ENCODE results near the gene COX7A2. TPM values are rescaled to one million over a fixed set of nuclear protein-coding genes. Genes with fewer than 3 reads are reported as not detected.

COX7A2 gene
- total RNA-seq, 2 donors from 2014 or later = 50.1 to 139 TPM

GRCh38 chr6:75204959-75205775 lies 38.4 kb downstream of the COX7A2 start:
- Histone ChIP-seq H3K27me3 (peaks cover 0 to 32% of the 10 kb centered on the region in 2 donors), H3K9me3 (no peaks in the 10 kb centered on the region), H3K4me1 (peaks cover 47% of the 10 kb centered on the region), H3K27ac (peak overlapping the region in 2 of 4 donors; percentile 19 to 37), H3K36me3 (replicated peaks in 1 of 2; ENCODE audit: insufficient read depth in 1 of 2, low read depth in 2 of 2) (no peaks in the 10 kb centered on the region), H3K4me3 (peak overlapping the region in 1 of 2 donors; percentile 12)
- WGBS, 2 donors = 2 to 3% methylated on average over 28 to 47 of the region's 47 CpGs
- TF ChIP-seq POLR2A (IDR thresholded peaks at IDR 0.05) = no peak
- TF ChIP-seq CTCF (IDR thresholded peaks at IDR 0.05) = no peak
- ATAC-seq = no peak
- DNase-seq = peak in 1 of 4 donors; percentile 16
- intact Hi-C loops (cut with DNase I) = loop anchor here (10.0 kb wide), 2 partner anchors 790 to 1110 kb away; no protein-coding TSS in a partner anchor

GRCh38 chr6:75204217-75204958 lies 39.2 kb downstream of the COX7A2 start:
- Histone ChIP-seq H3K4me1 (peaks cover 47% of the 10 kb centered on the region), H3K9me3 (no peaks in the 10 kb centered on the region), H3K27me3 (peaks cover 0 to 32% of the 10 kb centered on the region in 2 donors), H3K4me3 (no peak overlapping the region), H3K36me3 (replicated peaks in 1 of 2; ENCODE audit: insufficient read depth in 1 of 2, low read depth in 2 of 2) (no peaks in the 10 kb centered on the region), H3K27ac (peak overlapping the region in 1 of 4 donors; percentile 37)
- ATAC-seq (peak; percentile 54), DNase-seq (peak; percentile 75 to 78 (median 76))
- 2 to 7% methylated on average over 35 of the region's 35 CpGs for WGBS, 2 donors
- no peak for TF ChIP-seq POLR2A (IDR thresholded peaks at IDR 0.05)
- TF ChIP-seq CTCF (IDR thresholded peaks at IDR 0.05) = peak; percentile 60 to 84 (median 71)
- intact Hi-C loops (cut with DNase I) = loop anchor here (10.0 kb wide), 2 partner anchors 790 to 1110 kb away; no protein-coding TSS in a partner anchor

- 27 to 28% methylated on average over 5 of the region's 5 CpGs for WGBS, 2 donors
- H3K27me3 ChIP-seq = peaks cover 0 to 32% of the 10 kb centered on the region in 2 donors
- no peaks in the 10 kb centered on the region for H3K9me3 ChIP-seq
- TF ChIP-seq CTCF (IDR thresholded peaks at IDR 0.05) = no peak
- TF ChIP-seq POLR2A (IDR thresholded peaks at IDR 0.05) = no peak
- intact Hi-C loops (cut with DNase I) = loop anchor here (10.0 kb wide), 2 partner anchors 789 to 1109 kb away; no protein-coding TSS in a partner anchor
- H3K4me3 ChIP-seq = no peak overlapping the region
- H3K36me3 ChIP-seq (replicated peaks in 1 of 2; ENCODE audit: insufficient read depth in 1 of 2, low read depth in 2 of 2) = no peaks in the 10 kb centered on the region
- no peak overlapping the region for H3K27ac ChIP-seq
- no peak for DNase-seq
- no peak for ATAC-seq
- peaks cover 45% of the 10 kb centered on the region for H3K4me1 ChIP-seq
Measured at GRCh38 chr6:75203721-75204120, 39.9 kb downstream of the COX7A2 start.

GRCh38 chr6:75202676-75203131 lies 40.9 kb downstream of the COX7A2 start:
- Histone ChIP-seq H3K9me3 (no peaks in the 10 kb centered on the region), H3K27ac (no peak overlapping the region), H3K27me3 (peaks cover 0 to 30% of the 10 kb centered on the region in 2 donors), H3K4me1 (peaks cover 39% of the 10 kb centered on the region), H3K36me3 (replicated peaks in 1 of 2; ENCODE audit: insufficient read depth in 1 of 2, low read depth in 2 of 2) (no peaks in the 10 kb centered on the region), H3K4me3 (no peak overlapping the region)
- ATAC-seq = no peak
- no peak for TF ChIP-seq POLR2A (IDR thresholded peaks at IDR 0.05)
- intact Hi-C loops (cut with DNase I) = loop anchor here (10.0 kb wide), 2 partner anchors 788 to 1108 kb away; no protein-coding TSS in a partner anchor
- no peak for DNase-seq
- WGBS, 2 donors = 69 to 77% methylated on average over 12 of the region's 12 CpGs
